ENCODE measurements around the gene BCOR. TPM values are rescaled to one million over a fixed set of nuclear protein-coding genes. Genes with fewer than 3 reads are reported as not detected.

Gene BCOR
- total RNA-seq, 4 donors from 2014 or later: 19.9 to 32.5 (median 26.0) TPM

- peaks cover 12 to 68% (median 51%) of the 10 kb centered on the region in 4 donors for H3K36me3 ChIP-seq
Observed at GRCh38 chrX:40073439-40074054, 24.2 kb downstream of the BCOR start.

GRCh38 chrX:40072246-40072645 is 25.5 kb downstream of the BCOR start:
- Histone ChIP-seq H3K27me3 (peaks cover 0 to under 1% (median 0%) of the 10 kb centered on the region in 4 donors), H3K4me1 (peaks cover 0 to 3% (median 0%) of the 10 kb centered on the region in 4 donors), H3K36me3 (peaks cover 12 to 68% (median 51%) of the 10 kb centered on the region in 4 donors), H3K27ac (replicated peaks in 1 of 4) (no peak overlapping the region), H3K9me3 (no peaks in the 10 kb centered on the region), H3K4me3 (no peak overlapping the region)
- DNase-seq (ENCODE audit: extremely low spot score): no peak
- 97% methylated on average over 9 of the region's 9 CpGs for WGBS
- no peak for TF ChIP-seq POLR2A (IDR thresholded peaks at IDR 0.05; ENCODE audit: low read depth)
- TF ChIP-seq POLR2AphosphoS5 (IDR thresholded peaks at IDR 0.05): no peak
- TF ChIP-seq CTCF (IDR thresholded peaks at IDR 0.05): no peak
- no peak for TF ChIP-seq EP300 (IDR thresholded peaks at IDR 0.05)
- intact Hi-C loops (cut with DNase I): no loop called here

More at GRCh38 chrX:40073439-40074054, 24.2 kb downstream of the BCOR start:
- intact Hi-C loops (cut with DNase I): no loop called here
- Histone ChIP-seq H3K4me3 (no peak overlapping the region), H3K4me1 (peaks cover 0 to 3% (median 0%) of the 10 kb centered on the region in 4 donors), H3K27me3 (peaks cover 0 to 4% (median 0%) of the 10 kb centered on the region in 4 donors), H3K9me3 (no peaks in the 10 kb centered on the region), H3K27ac (replicated peaks in 1 of 4) (no peak overlapping the region)
- WGBS: 86% methylated on average over 25 of the region's 26 CpGs
- TF ChIP-seq POLR2AphosphoS5 (IDR thresholded peaks at IDR 0.05): no peak
- no peak for TF ChIP-seq CTCF (IDR thresholded peaks at IDR 0.05)
- no peak for TF ChIP-seq EP300 (IDR thresholded peaks at IDR 0.05)
- no peak for TF ChIP-seq POLR2A (IDR thresholded peaks at IDR 0.05; ENCODE audit: low read depth)
- DNase-seq (ENCODE audit: extremely low spot score): no peak

- no peak overlapping the region for H3K4me3 ChIP-seq
- TF ChIP-seq POLR2AphosphoS5 (IDR thresholded peaks at IDR 0.05) (no peak), CTCF (IDR thresholded peaks at IDR 0.05) (no peak), POLR2A (IDR thresholded peaks at IDR 0.05; ENCODE audit: low read depth) (no peak), EP300 (IDR thresholded peaks at IDR 0.05) (no peak)
- 100% methylated on average over 2 of the region's 4 CpGs for WGBS
- H3K4me1 ChIP-seq: peaks cover 0 to 11% (median 6%) of the 10 kb centered on the region in 4 donors
- H3K36me3 ChIP-seq: peaks cover 4 to 52% (median 42%) of the 10 kb centered on the region in 4 donors
- H3K27me3 ChIP-seq: no peaks in the 10 kb centered on the region
- no peaks in the 10 kb centered on the region for H3K9me3 ChIP-seq
- DNase-seq (ENCODE audit: extremely low spot score): no peak
- H3K27ac ChIP-seq (replicated peaks in 1 of 4): no peak overlapping the region
- intact Hi-C loops (cut with DNase I): no loop called here
Observed at GRCh38 chrX:40068048-40068447, 29.7 kb downstream of the BCOR start.

- peaks cover 0 to 19% (median 17%) of the 10 kb centered on the region in 4 donors for H3K4me1 ChIP-seq
- no peak for TF ChIP-seq EP300 (IDR thresholded peaks at IDR 0.05)
- TF ChIP-seq POLR2A (IDR thresholded peaks at IDR 0.05; ENCODE audit: low read depth): no peak
- no peak for TF ChIP-seq POLR2AphosphoS5 (IDR thresholded peaks at IDR 0.05)
- no peak for TF ChIP-seq CTCF (IDR thresholded peaks at IDR 0.05)
- no peak for DNase-seq (ENCODE audit: extremely low spot score)
- WGBS: 63% methylated on average over 3 of the region's 3 CpGs
- intact Hi-C loops (cut with DNase I): no loop called here
- H3K27me3 ChIP-seq: no peaks in the 10 kb centered on the region
- no peak overlapping the region for H3K27ac ChIP-seq (replicated peaks in 1 of 4)
- H3K4me3 ChIP-seq: no peak overlapping the region
- H3K9me3 ChIP-seq: no peaks in the 10 kb centered on the region
- peaks cover 4 to 54% (median 46%) of the 10 kb centered on the region in 4 donors for H3K36me3 ChIP-seq
Observed at GRCh38 chrX:40066700-40067099, 31.1 kb downstream of the BCOR start.

Measured in esophagus muscularis mucosa (tissue), 4 donors.